AG04449 (cell line): ENCODE measurements around the gene SYNJ2.

ENCODE experiments used
- CTCF ChIA-PET: fragments of 350-600 bp; formaldehyde crosslinking; extraction: SDS; loops from one replicate; lab custom pipeline; 2021; ENCODE audit warnings: antibody characterized with exemption; lab: Yijun Ruan, JAX
- POLR2A ChIA-PET: fragments of 400-600, 350-600 bp; formaldehyde crosslinking; extraction: SDS; loops from one replicate; lab custom pipeline; 2020; ENCODE audit warnings: antibody characterized with exemption, inconsistent platforms; lab: Yijun Ruan, JAX
- DNase-seq: peaks from one replicate; pipeline ENCODE4 v3.0.0-alpha.2; 2010; ENCODE audit warnings: low read depth, low spot score
- H3K4me3 ChIP-seq: 2 replicates; pipeline ENCODE4 v1.5.1; 2011; ENCODE audit warnings: low read depth, mild to moderate bottlenecking, control low read depth, low read length
- CTCF ChIP-seq: IDR thresholded peaks from one replicate; pipeline ENCODE4 v1.5.1; 2011; ENCODE audit warnings: mild to moderate bottlenecking, moderate library complexity, low read length, control low read depth, inconsistent platforms; ENCODE audit not compliant: insufficient read depth; ENCODE audit errors: missing control alignments

The SYNJ2 gene

GRCh38 chr6:157997893-157998608, 16.4 kb downstream of the SYNJ2 start:
- no peak for TF ChIP-seq CTCF
- POLR2A ChIA-PET: no interaction called here
- no peak for DNase-seq
- CTCF ChIA-PET: interaction anchor here (0.6 to 1.2 kb wide), 2 partner anchors 58 to 73 kb away, joined by 3 read pairs; no protein-coding TSS in a partner anchor
- no peak overlapping the region for H3K4me3 ChIP-seq

- no peak overlapping the region for H3K4me3 ChIP-seq
- TF ChIP-seq CTCF: no peak
- DNase-seq: no peak
- ChIA-PET POLR2A (no interaction called here), CTCF (interaction anchor here (0.6 to 2.4 kb wide), 4 partner anchors 15 to 73 kb away, joined by 3 to 9 read pairs (median 4); no protein-coding TSS in a partner anchor)
These were observed 17.1 kb downstream of the SYNJ2 start for GRCh38 chr6:157998707-157999167.

GRCh38 chr6:157999168-158000051, 17.7 kb downstream of the SYNJ2 start:
- H3K4me3 ChIP-seq: no peak overlapping the region
- no peak for TF ChIP-seq CTCF
- CTCF ChIA-PET: interaction anchor here (1.2 to 2.4 kb wide), 4 partner anchors 16 to 243 kb away, joined by 3 to 9 read pairs (median 5); no protein-coding TSS in a partner anchor
- no peak for DNase-seq
- POLR2A ChIA-PET: no interaction called here

- no peak overlapping the region for H3K4me3 ChIP-seq
- ChIA-PET CTCF (interaction anchor here (0.9 to 3.4 kb wide), 5 partner anchors 18 to 245 kb away, joined by 3 to 19 read pairs (median 6); partner anchors contain the start of gene SYNJ2), POLR2A (no interaction called here)
- TF ChIP-seq CTCF: no peak
- DNase-seq: no peak
These were observed 19.1 kb downstream of the SYNJ2 start for GRCh38 chr6:158000530-158001307.

GRCh38 chr6:158002249-158002950, 20.7 kb downstream of the SYNJ2 start:
- POLR2A ChIA-PET: interaction anchor here (0.7 to 2.2 kb wide), 6 partner anchors 13 to 49 kb away, joined by 4 to 15 read pairs (median 6); partner anchors contain the start of gene SYNJ2
- CTCF ChIA-PET: interaction anchor here (1.2 to 3.4 kb wide), 5 partner anchors 8 to 70 kb away, joined by 3 to 19 read pairs (median 10); partner anchors contain the start of gene SYNJ2
- peak overlapping the region; percentile 12 for H3K4me3 ChIP-seq
- TF ChIP-seq CTCF: no peak
- DNase-seq: no peak
